Stimulated activated CD8-positive, alpha-beta memory T cell treated with anti-CD3 and anti-CD28 coated beads, Interleukin-7, amount 100 ng/mL, for 4 hours (primary cell): ENCODE results near the gene NHSL1.

Experiments used
- DNase-seq, 2 donors: peaks; one replicate each; pipeline ENCODE4 v3.0.0-alpha.2; 2020; ENCODE audit warnings: low read depth in 2 of 2

Gene NHSL1, protein sequence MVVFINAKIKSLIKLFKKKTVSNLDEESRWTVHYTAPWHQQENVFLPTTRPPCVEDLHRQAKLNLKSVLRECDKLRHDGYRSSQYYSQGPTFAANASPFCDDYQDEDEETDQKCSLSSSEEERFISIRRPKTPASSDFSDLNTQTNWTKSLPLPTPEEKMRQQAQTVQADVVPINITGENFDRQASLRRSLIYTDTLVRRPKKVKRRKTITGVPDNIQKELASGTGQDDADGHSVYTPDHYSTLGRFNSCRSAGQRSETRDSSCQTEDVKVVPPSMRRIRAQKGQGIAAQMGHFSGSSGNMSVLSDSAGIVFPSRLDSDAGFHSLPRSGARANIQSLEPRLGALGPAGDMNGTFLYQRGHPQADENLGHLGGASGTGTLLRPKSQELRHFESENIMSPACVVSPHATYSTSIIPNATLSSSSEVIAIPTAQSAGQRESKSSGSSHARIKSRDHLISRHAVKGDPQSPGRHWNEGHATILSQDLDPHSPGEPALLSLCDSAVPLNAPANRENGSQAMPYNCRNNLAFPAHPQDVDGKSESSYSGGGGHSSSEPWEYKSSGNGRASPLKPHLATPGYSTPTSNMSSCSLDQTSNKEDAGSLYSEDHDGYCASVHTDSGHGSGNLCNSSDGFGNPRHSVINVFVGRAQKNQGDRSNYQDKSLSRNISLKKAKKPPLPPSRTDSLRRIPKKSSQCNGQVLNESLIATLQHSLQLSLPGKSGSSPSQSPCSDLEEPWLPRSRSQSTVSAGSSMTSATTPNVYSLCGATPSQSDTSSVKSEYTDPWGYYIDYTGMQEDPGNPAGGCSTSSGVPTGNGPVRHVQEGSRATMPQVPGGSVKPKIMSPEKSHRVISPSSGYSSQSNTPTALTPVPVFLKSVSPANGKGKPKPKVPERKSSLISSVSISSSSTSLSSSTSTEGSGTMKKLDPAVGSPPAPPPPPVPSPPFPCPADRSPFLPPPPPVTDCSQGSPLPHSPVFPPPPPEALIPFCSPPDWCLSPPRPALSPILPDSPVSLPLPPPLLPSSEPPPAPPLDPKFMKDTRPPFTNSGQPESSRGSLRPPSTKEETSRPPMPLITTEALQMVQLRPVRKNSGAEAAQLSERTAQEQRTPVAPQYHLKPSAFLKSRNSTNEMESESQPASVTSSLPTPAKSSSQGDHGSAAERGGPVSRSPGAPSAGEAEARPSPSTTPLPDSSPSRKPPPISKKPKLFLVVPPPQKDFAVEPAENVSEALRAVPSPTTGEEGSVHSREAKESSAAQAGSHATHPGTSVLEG (N-terminal part only)

DNA sequence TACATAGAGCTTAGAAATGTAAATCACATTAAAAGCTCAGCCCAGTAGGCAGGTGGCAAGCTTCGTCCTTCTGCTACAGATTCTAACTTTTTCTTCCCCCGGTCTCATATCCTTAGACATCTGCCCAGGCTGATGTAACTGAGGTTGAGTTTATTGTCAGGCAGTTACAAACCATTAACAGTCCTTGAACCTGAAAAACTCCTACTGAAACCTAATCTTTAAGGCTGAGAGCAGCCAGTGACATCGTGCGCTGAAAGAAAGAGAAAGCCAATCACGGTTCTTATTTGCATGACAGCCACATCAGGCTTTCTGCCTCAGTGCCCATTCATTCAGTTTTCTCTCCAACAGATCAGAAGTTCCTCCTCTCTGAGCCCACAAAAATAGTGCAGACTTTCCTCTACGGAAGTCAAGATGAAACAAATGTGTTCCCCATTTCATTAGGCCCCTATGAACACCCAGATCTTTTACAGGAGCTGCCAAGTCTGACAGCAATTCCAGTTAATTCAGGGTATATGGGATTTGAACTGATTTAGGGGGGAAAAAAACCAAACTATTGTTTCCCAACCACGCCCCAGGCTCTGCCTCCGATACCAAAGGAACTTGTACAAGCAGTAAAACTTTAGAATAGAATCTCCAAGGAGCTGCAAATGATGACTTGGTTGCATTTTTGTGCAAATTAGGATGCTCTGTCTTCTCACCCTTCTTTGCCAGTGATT lies at the start of gene NHSL1:
TSS of gene NHSL1 (minus strand) at position 192 of the 716 bp plus-strand sequence. CDS start 204 bp downstream, outside the sequence.
- DNase-seq = no peak

DNA sequence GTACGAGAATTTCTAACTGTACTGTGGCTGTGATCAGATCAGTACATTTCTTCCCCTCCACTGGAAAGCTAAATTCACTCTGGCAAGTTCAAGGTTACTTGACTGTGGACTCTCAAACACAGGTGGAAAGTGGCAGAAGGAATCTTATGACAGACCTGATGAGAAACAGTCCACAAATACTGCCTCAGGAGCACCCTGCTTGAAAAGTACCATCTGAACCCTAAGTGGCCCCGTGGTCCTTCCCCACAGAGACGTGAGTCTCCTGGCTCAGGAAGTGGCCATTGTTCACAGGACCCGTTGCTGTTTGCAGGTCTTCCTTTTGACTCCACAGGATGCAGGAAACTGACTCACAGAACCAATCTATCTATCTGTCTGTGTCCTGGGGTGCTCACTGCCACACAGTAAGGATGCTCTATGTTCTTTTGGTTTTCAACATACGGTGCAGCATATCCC lies 47.5 kb upstream of the NHSL1 start:
- no peak for DNase-seq

DNA sequence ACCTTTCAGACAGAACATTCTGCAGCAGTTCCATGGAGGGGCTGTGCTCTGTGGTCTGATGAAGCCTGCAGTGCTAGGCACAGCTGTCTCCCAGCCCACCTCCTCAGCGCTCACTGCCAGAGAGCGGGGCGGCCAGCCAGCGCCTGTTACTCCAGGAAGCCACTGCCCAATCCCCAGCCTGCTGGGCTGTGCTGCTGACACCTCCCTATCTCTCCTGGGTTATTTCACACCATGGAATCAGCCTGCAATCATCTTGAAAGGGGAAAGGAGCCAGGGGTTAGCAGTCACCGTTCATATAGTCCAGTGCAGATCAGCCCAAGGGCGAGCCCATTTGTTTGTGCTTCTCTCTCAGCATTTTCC lies 46.3 kb upstream of the NHSL1 start:
- DNase-seq = no peak

DNA sequence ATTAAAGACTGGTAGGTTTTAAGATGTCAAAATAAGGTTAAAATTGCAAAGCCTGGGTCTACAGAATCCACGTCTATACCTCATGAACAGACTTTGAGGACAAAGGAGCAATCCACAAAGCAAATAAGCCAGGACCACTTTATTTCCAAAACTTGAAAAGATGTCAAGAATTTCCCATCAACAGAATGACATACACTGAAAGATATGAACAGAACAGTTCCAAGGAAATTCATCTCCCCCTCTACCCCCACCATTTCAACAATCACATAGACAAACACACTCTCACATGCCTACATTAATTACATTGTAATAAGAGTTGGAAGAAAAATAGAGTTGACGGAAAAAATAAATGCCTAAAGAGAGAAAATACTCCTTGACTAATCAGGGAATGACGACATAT lies 45.2 kb upstream of the NHSL1 start:
- no peak for DNase-seq

DNA sequence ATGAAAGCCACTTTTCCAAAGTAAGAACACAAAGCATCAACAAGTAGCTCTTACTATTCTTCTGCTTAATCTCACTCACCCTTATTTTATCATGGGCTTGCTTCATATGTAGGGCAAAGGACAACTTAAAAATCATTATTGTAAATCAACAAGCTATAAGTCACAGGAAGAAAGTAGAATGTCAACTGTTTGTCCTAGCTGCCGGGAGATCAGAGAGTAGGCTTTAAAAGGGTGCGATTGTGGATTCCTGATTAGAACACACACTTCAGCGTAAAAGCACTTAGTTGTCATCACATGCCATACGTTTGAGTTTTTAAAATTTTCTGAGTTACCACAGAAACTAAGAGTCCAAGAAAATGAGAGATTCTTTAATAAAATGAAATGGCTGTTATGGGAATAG lies 44.4 kb upstream of the NHSL1 start:
- DNase-seq = no peak

DNA sequence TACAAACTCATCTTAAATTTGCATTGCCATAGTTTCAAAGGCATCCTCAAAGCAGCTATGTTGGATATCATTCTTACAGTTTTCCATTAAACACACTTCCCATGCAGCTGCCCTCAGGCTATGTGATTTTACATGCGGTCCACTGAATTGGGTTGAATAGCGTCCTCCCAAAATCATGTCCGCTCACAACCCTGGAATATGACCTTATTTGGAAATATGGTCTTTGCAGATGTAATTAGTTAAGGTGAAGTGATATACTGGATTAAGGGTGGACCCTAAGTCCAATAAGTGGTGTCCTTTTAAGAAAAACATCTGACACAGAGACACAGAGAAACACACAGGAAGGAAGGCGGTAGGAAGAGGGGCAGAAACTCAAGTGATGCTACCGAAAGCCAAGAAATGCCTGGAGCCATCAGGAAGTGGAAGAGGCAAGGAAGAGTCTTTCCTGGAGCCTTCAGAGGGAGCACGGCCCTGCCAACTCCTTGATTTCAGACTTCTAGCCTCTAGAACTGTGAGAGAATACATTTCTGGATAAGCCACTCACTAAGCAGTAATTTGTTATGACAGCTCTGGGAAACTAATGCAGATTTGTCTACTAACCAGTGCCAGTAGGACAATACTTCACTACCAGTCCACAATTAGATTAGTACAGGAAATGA lies 42.7 kb upstream of the NHSL1 start:
- no peak for DNase-seq

DNA sequence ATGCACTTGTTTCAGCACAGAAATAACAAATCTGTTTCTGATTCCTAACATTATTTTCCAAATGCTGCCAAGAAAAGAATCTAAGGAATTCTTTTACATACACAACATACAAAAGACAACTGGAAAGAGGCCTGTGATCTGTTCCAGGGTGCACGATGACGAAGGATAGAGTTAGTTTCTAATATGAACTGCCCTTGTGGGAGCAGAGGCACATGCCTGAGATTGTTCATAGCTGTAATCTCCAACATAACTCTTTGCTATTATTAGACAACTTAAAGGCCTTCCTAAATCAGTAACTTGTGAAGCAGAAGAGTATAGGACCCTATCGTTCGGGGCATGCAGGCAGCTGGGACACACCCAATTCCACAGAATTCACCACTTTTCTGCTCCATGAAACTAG lies 41.2 kb upstream of the NHSL1 start:
- DNase-seq = no peak

DNA sequence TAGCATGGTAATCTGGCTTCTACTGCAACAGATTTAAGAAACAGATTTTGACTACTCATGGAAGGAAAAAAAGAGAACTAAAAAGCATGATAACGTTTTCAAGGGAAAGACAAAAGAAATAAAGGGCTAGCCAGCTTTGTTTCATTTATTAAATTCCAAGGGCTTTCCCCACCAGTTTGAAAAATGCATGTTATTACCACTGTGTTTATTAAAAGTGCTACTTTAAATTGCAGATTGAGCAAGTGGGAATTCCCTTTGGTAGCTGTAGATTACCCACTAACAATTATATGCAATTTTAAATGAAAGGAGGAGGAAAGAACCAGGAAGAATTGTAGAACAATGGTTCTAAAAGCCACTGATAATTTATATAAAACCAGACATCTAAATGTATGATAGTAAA lies 40.6 kb upstream of the NHSL1 start:
- DNase-seq = no peak

DNA sequence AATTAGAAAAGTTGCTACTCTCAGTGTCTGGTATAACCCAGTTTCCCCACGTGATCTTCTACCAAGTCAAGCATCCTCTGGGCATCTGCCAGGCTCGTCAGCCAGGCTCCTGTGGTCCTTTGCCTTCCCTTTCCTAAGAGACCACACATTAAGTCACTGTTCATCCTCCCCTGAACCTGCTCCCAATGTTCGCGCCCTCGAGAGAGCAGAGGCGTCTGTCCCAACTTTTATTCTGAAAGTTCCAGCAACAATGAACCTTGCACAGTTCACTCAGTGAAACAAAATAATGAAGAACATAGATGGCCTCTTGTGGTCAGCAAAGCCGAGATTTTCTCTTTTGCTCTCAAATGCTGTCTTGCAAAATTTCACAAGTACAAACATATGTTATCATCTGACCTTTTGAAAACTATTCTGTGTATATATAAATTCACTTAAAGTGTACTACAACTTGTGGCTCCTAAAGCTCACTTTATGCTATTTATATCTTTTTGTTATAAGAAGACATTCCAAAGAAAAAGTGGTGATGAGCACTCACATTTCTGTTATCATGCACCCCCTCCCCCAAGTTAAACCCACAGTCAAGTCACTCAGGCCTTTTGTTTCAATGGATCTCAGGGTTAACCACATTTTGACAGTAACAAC lies 39.2 kb upstream of the NHSL1 start:
- DNase-seq = no peak

DNA sequence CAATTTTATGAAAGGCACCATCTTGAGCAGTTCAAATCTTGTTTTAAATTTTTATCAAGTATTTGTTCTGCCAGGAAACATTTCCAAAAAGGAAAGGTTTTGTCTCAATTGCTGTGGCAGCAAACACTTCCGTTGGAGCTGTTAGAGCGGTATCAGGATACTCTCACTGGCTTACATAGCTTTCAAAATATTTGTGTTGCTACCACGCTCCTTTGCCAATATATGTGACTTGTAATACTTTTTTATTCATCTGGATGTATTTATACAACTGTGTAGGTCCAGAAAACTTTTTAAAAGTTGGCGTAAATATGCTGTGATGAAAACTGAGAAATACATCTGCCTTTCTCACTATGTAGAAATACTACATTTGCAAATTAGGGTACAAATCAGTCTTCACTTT lies 37.8 kb upstream of the NHSL1 start:
- no peak for DNase-seq

DNA sequence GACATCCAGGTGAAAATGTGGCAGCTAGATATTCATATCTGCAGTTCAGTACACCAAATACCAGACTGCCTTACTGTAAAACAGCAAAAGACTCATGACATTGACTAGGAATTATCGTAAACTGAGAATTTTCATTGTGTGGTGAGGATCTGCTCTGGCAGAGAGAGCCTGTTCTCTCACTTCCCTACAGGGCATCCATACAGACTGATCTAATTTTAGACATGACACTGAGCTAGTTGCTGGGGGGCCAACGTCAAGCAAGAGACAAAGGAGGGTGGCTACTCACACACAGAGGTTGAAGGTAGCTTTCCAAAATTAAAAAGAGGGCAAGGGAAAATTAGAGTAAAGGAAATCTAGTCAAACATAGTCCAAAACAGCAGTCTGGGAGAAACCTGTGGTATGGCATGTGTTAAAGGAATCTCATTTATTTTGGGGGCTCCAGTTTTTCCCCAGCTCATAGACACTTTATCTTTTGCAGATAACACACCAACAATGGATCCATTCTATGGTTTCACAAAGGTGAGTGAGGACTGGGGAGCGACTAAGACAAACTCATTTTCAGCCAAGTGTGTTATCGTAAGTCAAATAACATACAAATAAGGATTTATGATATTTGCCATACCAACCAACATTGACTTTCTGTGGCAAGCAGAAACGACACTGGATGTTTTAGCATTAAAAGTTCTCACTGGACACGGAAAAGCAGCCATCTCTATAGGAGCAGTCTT lies 36.6 kb upstream of the NHSL1 start:
- DNase-seq = no peak

DNA sequence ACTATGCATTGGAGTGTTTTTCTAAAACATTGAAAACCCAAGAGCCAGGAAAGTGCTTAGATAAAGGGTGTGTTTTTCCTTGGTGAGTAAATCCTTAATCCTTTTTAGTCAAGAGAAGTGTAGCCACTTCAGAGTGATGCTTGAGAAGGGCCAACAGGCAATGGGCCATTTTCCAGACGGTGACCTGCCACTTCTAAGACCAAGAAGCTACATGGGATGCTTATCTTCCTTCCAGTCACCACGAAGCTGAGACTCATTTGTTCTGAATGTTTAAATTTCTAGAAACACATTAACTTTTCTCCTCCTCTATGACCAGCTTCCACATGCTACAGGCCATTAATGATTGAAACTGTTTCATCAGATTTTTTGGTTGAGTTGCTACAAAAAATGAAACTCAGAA lies 34.4 kb upstream of the NHSL1 start:
- DNase-seq = no peak

DNA sequence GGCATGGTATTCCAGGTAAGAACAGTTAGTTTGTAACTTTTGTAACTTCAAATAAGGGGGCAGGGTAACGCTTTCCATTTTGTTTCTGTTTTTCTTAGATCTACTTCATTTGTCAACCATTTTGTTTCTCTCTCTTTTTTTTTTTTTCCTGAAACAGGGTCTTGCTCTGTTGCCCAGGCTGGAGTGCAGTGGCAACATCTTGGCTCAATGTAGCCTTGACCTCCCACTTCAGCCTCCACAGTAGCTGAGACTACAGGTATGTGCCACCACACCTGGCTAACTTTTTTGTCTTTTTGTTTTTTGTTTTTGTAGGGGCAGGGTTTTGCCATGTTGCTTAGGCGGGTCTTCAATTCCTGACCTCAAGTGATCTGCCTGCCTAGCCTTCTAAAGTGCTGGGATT lies 32.1 kb upstream of the NHSL1 start:
- no peak for DNase-seq

DNA sequence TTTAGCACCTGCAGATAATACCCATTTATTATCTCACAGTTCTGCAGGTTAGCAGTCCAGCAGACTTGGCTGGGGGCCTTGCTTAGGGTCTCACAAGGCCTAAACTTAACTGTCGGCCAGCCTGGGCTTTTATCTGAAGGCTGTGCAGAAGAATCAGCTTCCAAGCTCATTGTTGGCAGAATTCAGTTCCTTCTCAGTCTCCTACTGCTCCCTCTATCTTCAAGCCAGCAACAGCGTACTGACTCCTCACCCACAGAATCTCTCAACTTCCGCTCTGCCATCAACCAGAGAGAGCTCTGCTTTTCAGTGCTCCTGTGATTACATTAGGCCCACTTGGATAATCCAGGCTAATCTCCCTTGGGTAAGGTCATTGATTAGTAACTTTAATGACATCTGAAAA lies 30.2 kb upstream of the NHSL1 start:
- no peak for DNase-seq

DNA sequence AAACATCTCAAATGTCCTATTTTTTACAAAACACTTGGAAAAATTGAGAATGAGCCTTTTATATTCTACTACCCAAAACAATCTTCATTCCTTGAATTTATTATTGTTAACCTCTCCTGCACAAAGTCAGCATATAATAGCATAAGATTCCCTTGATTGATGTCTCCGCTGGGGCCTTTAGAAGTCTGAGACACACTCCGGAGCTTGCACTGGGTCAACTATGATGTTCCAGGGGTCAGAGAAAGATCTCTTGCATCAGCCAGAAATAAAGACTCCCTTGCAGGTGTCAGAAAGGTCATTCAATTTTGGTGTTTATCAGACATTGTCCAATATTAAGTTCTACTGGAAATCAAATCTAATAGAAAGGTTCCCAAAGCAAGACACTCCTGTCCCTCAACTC lies 29.7 kb upstream of the NHSL1 start:
- DNase-seq = no peak

DNA sequence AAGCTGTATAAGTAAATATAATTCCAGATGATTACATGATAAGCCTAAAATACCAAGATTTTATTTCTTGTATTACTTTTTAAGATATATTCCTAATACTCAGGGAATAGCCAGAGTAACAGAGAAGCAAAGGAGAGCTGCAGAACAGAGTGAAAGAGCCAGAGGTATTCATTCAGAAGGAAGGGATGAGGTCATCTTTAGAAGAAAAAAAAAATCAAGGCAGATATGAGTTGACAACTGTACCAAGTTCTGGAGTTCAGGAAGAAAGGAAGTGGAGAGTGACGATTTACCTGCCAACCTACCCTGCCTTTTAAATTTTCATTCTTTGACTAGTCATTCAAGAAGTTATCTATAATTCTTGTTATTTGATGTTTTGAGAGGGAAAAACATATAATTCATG lies 28.8 kb upstream of the NHSL1 start:
- DNase-seq = no peak

DNA sequence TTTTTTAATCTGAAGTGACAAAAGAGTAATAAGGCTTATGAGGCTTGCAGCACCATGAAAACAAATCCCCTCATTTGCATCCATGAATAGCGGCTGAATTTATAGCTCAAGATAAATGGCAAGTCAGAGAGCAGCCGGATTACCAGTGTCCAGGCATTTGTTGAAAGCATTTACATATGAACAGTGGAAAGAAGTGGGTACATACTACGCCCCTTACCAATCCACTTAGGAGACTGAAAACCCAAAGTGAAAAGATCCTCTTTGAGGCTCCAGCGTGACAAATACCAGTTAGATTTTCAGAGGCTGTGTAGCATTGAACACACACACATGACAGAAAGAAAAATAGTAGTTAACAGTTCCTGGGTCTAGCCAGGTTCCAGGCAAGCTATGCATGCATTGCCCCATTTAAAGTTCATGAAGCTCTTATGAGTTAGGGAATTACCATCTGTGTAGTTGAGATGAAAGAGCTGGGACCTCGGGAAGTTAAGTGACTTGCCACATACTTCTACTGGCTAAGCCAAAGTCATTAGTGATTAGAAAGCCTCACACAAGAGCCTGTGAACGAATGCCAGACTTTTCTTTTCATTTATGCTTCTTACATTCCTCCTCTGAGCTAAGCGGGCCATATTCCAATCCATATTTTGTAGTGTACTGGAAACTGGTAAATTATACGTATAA lies 28.3 kb upstream of the NHSL1 start:
- DNase-seq = no peak

DNA sequence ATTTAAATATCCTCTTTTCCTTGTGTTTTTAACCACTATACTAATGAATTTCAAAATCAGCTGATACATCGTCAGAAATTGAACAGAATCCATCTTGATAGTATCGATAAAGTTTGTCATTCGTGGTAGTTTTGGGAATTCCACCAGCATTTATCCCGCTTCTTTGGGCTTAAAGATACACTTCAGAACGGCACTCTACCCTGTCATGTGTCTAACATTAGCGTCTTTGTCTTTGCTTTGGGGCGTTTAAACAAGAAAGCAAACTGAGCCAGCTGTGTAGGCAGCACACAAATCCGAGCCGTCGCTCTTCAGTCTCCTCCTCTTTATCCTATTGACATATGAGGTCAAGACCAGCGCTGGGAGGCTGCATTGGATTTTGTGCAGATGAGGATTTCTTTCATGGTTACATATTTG lies 27.5 kb upstream of the NHSL1 start:
- DNase-seq = no peak

DNA sequence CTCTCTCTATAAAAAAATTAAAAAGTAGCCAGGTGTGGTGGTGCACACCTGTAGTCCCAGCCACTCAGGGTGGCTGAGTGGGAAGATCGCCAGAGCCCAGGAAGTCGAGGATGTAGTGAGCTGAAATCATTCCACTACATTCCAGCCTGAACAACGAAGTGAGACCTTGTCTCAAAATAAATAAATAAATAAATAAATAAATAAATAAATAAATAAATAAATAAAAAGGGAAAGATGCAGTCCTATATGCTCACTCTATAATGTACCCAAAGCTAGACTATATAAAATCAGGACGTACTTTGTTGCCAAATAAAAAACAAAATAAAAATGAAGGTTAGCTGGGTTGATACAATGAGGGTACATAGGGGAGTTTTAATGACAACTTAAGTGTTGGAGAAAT lies 26.1 kb upstream of the NHSL1 start:
- DNase-seq = no peak
